GM23338 (cell line): ENCODE data around the gene MKKS. TPM values are rescaled to one million over a fixed set of nuclear protein-coding genes. Genes with fewer than 3 reads are reported as not detected.

Experiments used
- ATAC-seq: fragments of 200-7000 bp; cut with Tn5 transposase; 3 replicates; pipeline ENCODE4 v1.9.1; 2020
- DNase-seq: peaks from one replicate; pipeline ENCODE4 v3.0.0-alpha.2; 2015; ENCODE audit warnings: low spot score
- H2AFZ ChIP-seq: fragments of 200-600 bp; sonication (generic); 2 replicates; pipeline ENCODE4 v1.8.0; 2016; ENCODE audit warnings: antibody characterized with exemption, mild to moderate bottlenecking, moderate library complexity
- H3F3A ChIP-seq: fragments of 200-600 bp; sonication (generic); replicated peaks from 2 replicates; pipeline ENCODE4 v1.8.0; 2017; ENCODE audit warnings: antibody characterized with exemption, mixed run types, low read depth
- H3K27ac ChIP-seq: fragments of 200-600 bp; sonication (generic); 2 replicates; pipeline ENCODE4 v1.6.1; 2016; ENCODE audit warnings: low read depth
- H3K27me3 ChIP-seq: fragments of 200-600 bp; sonication (generic); 2 replicates; pipeline ENCODE4 v1.8.0; 2016; ENCODE audit warnings: mild to moderate bottlenecking, mixed run types, moderate library complexity; ENCODE audit not compliant: insufficient read depth
- H3K36me3 ChIP-seq: fragments of 200-600 bp; sonication (generic); 2 replicates; pipeline ENCODE4 v1.8.0; 2016; ENCODE audit warnings: mild to moderate bottlenecking; ENCODE audit not compliant: insufficient read depth
- H3K4me1 ChIP-seq: fragments of 200-600 bp; sonication (generic); 2 replicates; pipeline ENCODE4 v1.8.0; 2016; ENCODE audit warnings: mild to moderate bottlenecking, moderate library complexity; ENCODE audit not compliant: insufficient read depth
- H3K4me2 ChIP-seq: fragments of 200-600 bp; sonication (generic); 2 replicates; pipeline ENCODE4 v1.7.1; 2017; ENCODE audit warnings: mixed run types
- H3K4me3 ChIP-seq: fragments of 200-600 bp; sonication (generic); 2 replicates; pipeline ENCODE4 v1.6.1; 2016; ENCODE audit warnings: mixed run types
- H3K79me2 ChIP-seq: fragments of 200-600 bp; sonication (generic); replicated peaks from 2 replicates; pipeline ENCODE4 v1.8.0; 2017; ENCODE audit warnings: mild to moderate bottlenecking; ENCODE audit not compliant: insufficient read depth
- H3K9me2 ChIP-seq: fragments of 200-600 bp; sonication (generic); 2 replicates; pipeline ENCODE4 v1.8.0; 2017; ENCODE audit not compliant: insufficient read depth
- H4K20me1 ChIP-seq: fragments of 200-600 bp; sonication (generic); replicated peaks from 2 replicates; pipeline ENCODE4 v1.8.0; 2017; ENCODE audit warnings: mild to moderate bottlenecking; ENCODE audit not compliant: insufficient read depth
- H3K27ac Mint-ChIP-seq: 2 replicates; pipeline ENCODE4 v1.8.0; 2020; ENCODE audit warnings: inconsistent platforms, mild to moderate bottlenecking, moderate library complexity, mixed read lengths
- H3K27me3 Mint-ChIP-seq: 3 replicates; pipeline ENCODE4 v1.8.0; 2022; ENCODE audit warnings: low read depth, mild to moderate bottlenecking, moderate library complexity, mixed read lengths, inconsistent platforms; ENCODE audit not compliant: insufficient read depth, poor library complexity
- H3K36me3 Mint-ChIP-seq: 3 replicates; pipeline ENCODE4 v1.8.0; 2021; ENCODE audit warnings: low read depth, mild to moderate bottlenecking, inconsistent platforms, moderate library complexity, mixed read lengths
- H3K4me1 Mint-ChIP-seq: 3 replicates; pipeline ENCODE4 v1.8.0; 2020; ENCODE audit warnings: mild to moderate bottlenecking, inconsistent platforms, mixed read lengths
- H3K4me3 Mint-ChIP-seq: 3 replicates; pipeline ENCODE4 v1.8.0; 2021; ENCODE audit warnings: moderate library complexity, mild to moderate bottlenecking, inconsistent platforms, mixed read lengths
- H3K9me3 Mint-ChIP-seq: 3 replicates; pipeline ENCODE4 v1.8.0; 2020; ENCODE audit warnings: moderate library complexity, mild to moderate bottlenecking, inconsistent platforms, mixed read lengths
- CTCF ChIP-seq, 2 experiments: fragments of 200-600 bp in 1 of 2; sonication (generic) in 1 of 2; conservative IDR thresholded peaks; 2 replicates each; pipeline versions ENCODE4 v1.5.1 to v1.6.1; 2016 to 2017; ENCODE audit warnings: antibody characterized with exemption in 2 of 2, low read depth in 2 of 2, mild to moderate bottlenecking in 2 of 2, moderate library complexity in 1 of 2
- EZH2 ChIP-seq: fragments of 200-600 bp; sonication (generic); IDR thresholded peaks from one replicate; pipeline ENCODE4 v1.8.0; 2017; ENCODE audit warnings: antibody characterized with exemption, mild to moderate bottlenecking, low read depth; ENCODE audit not compliant: unreplicated experiment
- ZNF331 ChIP-seq: fragments of 250-450 bp; sonication (Bioruptor Pico); IDR thresholded peaks from 2 replicates; pipeline ENCODE4 v1.5.0; 2020; ENCODE audit warnings: low read depth, mild to moderate bottlenecking, moderate library complexity
- ZNF462 ChIP-seq: fragments of 250-450 bp; sonication (Bioruptor Pico); IDR thresholded peaks from 2 replicates; pipeline ENCODE4 v1.5.0; 2020; ENCODE audit warnings: mild to moderate bottlenecking, moderate library complexity
- polyA plus RNA-seq: library from polyadenylated mRNA; unstranded; fragments of >200 nt; fragmentation: Nextera tagmentation; extraction: Ambion mirVana; gene quantifications from 2 replicates; pipeline ENCODE4 v1.2.1, GENCODE V29; 2016
- total RNA-seq: library from RNA; depleted of rRNA; stranded (reverse); fragments of >200 nt; shearing (Covaris generic); gene quantifications from 2 replicates; pipeline ENCODE4 v1.2.3, GENCODE V29; 2014; rRNA removed

The MKKS gene
- total and polyA plus RNA-seq, 2 experiments from 2014 or later, result 13.4 to 16.7 TPM

- Mint-ChIP-seq H3K27me3 (no peaks in the 10 kb centered on the region), H3K36me3 (peaks cover 13% of the 10 kb centered on the region), H3K4me1 (peaks cover 30% of the 10 kb centered on the region), H3K9me3 (no peaks in the 10 kb centered on the region; the same call in 2 of the 3 replicates), H3K27ac (peak overlapping the region; percentile 68), H3K4me3 (no peak overlapping the region)
- Histone ChIP-seq H4K20me1 (no peaks in the 10 kb centered on the region), H3K9me2 (no peaks in the 10 kb centered on the region; the same call in 1 of the 2 replicates), H2AFZ (no peak overlapping the region), H3K4me1 (peaks cover 33% of the 10 kb centered on the region), H3K79me2 (no peaks in the 10 kb centered on the region), H3K27me3 (no peaks in the 10 kb centered on the region), H3K36me3 (no peaks in the 10 kb centered on the region), H3K4me2 (peak overlapping the region; percentile 24), H3F3A (no peaks in the 10 kb centered on the region), H3K4me3 (0 out of 2 replicates have a peak overlapping the region, but pooled peaks have one; percentile 24), H3K27ac (peak overlapping the region; percentile 96)
- DNase-seq, result no peak
- peak; percentile 14; the same call in 2 of the 3 replicates for ATAC-seq
- no peak for TF ChIP-seq CTCF (conservative IDR thresholded peaks at IDR 0.05; ENCODE audit: low read depth in 2 of 2)
- no peak for TF ChIP-seq ZNF462 (CRISPR knock-in tag)
- no peak for TF ChIP-seq EZH2
- no peak for TF ChIP-seq ZNF331 (CRISPR knock-in tag)
These were observed 80.8 kb downstream of the MKKS start for GRCh38 chr20:10352934-10353824.

Other genes starting within 250 kb of the MKKS start
- 0.78 and 1.3 TPM in 2 replicates for gene SNAP25, start 215.4 kb downstream of the MKKS start, total RNA-seq
- gene SNAP25, start 215.4 kb downstream of the MKKS start, polyA plus RNA-seq, result 0.73 and 0.82 TPM in 2 replicates
- 7.9 and 9.8 TPM in 2 replicates for gene SLX4IP, start 1.1 kb upstream of the MKKS start, total RNA-seq
- gene SLX4IP, start 1.1 kb upstream of the MKKS start, polyA plus RNA-seq, result 6.5 and 9.1 TPM in 2 replicates
- 42.0 and 46.5 TPM in 2 replicates for gene JAG1, start 239.8 kb upstream of the MKKS start, total RNA-seq
- gene JAG1, start 239.8 kb upstream of the MKKS start, polyA plus RNA-seq, result 7.1 and 9.7 TPM in 2 replicates